ENCODE data around the gene TTC21B. TPM values are rescaled to one million over a fixed set of nuclear protein-coding genes. Genes with fewer than 3 reads are reported as not detected.
A peak's percentile ranks its signal among the peaks of the same experiment; 100 is the strongest.

Gene TTC21B
- total and polyA plus RNA-seq, 7 experiments from 2014 or later, result 9.2 to 38.9 (median 29.1) TPM

GRCh38 chr2:165902934-165903333 lies 50.6 kb downstream of the TTC21B start:
- POLR2A ChIA-PET, result no interaction called here

GRCh38 chr2:165901620-165902298 lies 51.8 kb downstream of the TTC21B start:
- H3K4me1 Mint-ChIP-seq, result peaks cover 8 to 24% (median 10%) of the 10 kb centered on the region in 7 donors
- Histone ChIP-seq H3K4me3 (ENCODE audit: low read length) (no peak overlapping the region), H3K27me3 (ENCODE audit: control insufficient read depth in 2 of 2, insufficient read depth in 2 of 2, low read length in 2 of 2) (no peaks in the 10 kb centered on the region), H3K36me3 (ENCODE audit: control insufficient read depth in 2 of 3, insufficient read depth in 3 of 3, low read length in 3 of 3) (peaks cover 0 to 35% (median 0%) of the 10 kb centered on the region in 3 experiments), H3K4me1 (ENCODE audit: control insufficient read depth in 2 of 2, insufficient read depth in 2 of 2, low read length in 2 of 2) (no peaks in the 10 kb centered on the region), H3K27ac (ENCODE audit: low read depth, low read length) (no peak overlapping the region), H3K9me3 (ENCODE audit: control insufficient read depth in 2 of 3, low read length in 3 of 3) (no peaks in the 10 kb centered on the region)
- H3K4me3 Mint-ChIP-seq, result no peak overlapping the region
- ATAC-seq (no peak), DNase-seq (no peak)
- H3K9me3 Mint-ChIP-seq, result peaks cover 0 to 2% (median 0%) of the 10 kb centered on the region in 11 donors
- POLR2A ChIA-PET, result no interaction called here
- intact Hi-C loops (cut with micrococcal nuclease), result no loop called here
- CTCF ChIA-PET, result no interaction called here
- H3K27ac Mint-ChIP-seq, result no peak overlapping the region
- H3K27me3 Mint-ChIP-seq, result no peaks in the 10 kb centered on the region
- peaks cover 16 to 60% (median 41%) of the 10 kb centered on the region in 5 donors for H3K36me3 Mint-ChIP-seq

More at GRCh38 chr2:165902934-165903333, 50.6 kb downstream of the TTC21B start:
- peaks cover 6 to 24% (median 10%) of the 10 kb centered on the region in 7 donors for H3K4me1 Mint-ChIP-seq
- DNase-seq (peak in 1 of 9 donors; percentile 5), ATAC-seq (no peak)
- H3K27ac Mint-ChIP-seq, result peak overlapping the region in 4 of 9 donors; percentile 33 to 79 (median 61)
- H3K27me3 Mint-ChIP-seq, result no peaks in the 10 kb centered on the region
- peaks cover 0 to 2% (median 0%) of the 10 kb centered on the region in 11 donors for H3K9me3 Mint-ChIP-seq
- Histone ChIP-seq H3K4me1 (ENCODE audit: control insufficient read depth in 2 of 2, insufficient read depth in 2 of 2, low read length in 2 of 2) (no peaks in the 10 kb centered on the region), H3K36me3 (ENCODE audit: control insufficient read depth in 2 of 3, insufficient read depth in 3 of 3, low read length in 3 of 3) (peaks cover 0 to 23% (median 0%) of the 10 kb centered on the region in 3 experiments), H3K9me3 (ENCODE audit: control insufficient read depth in 2 of 3, low read length in 3 of 3) (no peaks in the 10 kb centered on the region), H3K27me3 (ENCODE audit: control insufficient read depth in 2 of 2, insufficient read depth in 2 of 2, low read length in 2 of 2) (no peaks in the 10 kb centered on the region), H3K27ac (ENCODE audit: low read depth, low read length) (no peak overlapping the region), H3K4me3 (ENCODE audit: low read length) (no peak overlapping the region)
- CTCF ChIA-PET, result no interaction called here
- peak overlapping the region in 2 of 10 donors; percentile 7 to 76 for H3K4me3 Mint-ChIP-seq
- peaks cover 5 to 57% (median 37%) of the 10 kb centered on the region in 5 donors for H3K36me3 Mint-ChIP-seq
- intact Hi-C loops (cut with micrococcal nuclease), result loop anchor here in 1 of 2 donors (1.0 kb wide), 1 partner anchor 50 kb away; the partner anchor contains the start of gene TTC21B

- POLR2A ChIA-PET, result no interaction called here
- H3K36me3 Mint-ChIP-seq, result peaks cover 21 to 58% (median 35%) of the 10 kb centered on the region in 5 donors
These were observed 54.3 kb downstream of the TTC21B start for GRCh38 chr2:165899311-165899710.

GRCh38 chr2:165898381-165898780 lies 55.2 kb downstream of the TTC21B start:
- no peak overlapping the region for H3K27ac ChIP-seq (ENCODE audit: low read depth, low read length)
- ATAC-seq, result no peak
- Mint-ChIP-seq H3K9me3 (peaks cover 0 to 2% (median 0%) of the 10 kb centered on the region in 11 donors), H3K4me1 (peaks cover 7 to 21% (median 9%) of the 10 kb centered on the region in 7 donors), H3K27ac (no peak overlapping the region), H3K36me3 (peaks cover 25 to 65% (median 44%) of the 10 kb centered on the region in 5 donors), H3K4me3 (no peak overlapping the region), H3K27me3 (no peaks in the 10 kb centered on the region)
- no peaks in the 10 kb centered on the region for H3K27me3 ChIP-seq (ENCODE audit: control insufficient read depth in 2 of 2, insufficient read depth in 2 of 2, low read length in 2 of 2)
- H3K4me1 ChIP-seq (ENCODE audit: control insufficient read depth in 2 of 2, insufficient read depth in 2 of 2, low read length in 2 of 2), result no peaks in the 10 kb centered on the region
- no peak for DNase-seq
- peaks cover 0 to 52% (median 4%) of the 10 kb centered on the region in 3 experiments for H3K36me3 ChIP-seq (ENCODE audit: control insufficient read depth in 2 of 3, insufficient read depth in 3 of 3, low read length in 3 of 3)
- intact Hi-C loops (cut with micrococcal nuclease), result no loop called here
- POLR2A ChIA-PET, result no interaction called here
- no peaks in the 10 kb centered on the region for H3K9me3 ChIP-seq (ENCODE audit: control insufficient read depth in 2 of 3, low read length in 3 of 3)
- CTCF ChIA-PET, result no interaction called here
- H3K4me3 ChIP-seq (ENCODE audit: low read length), result no peak overlapping the region

More at GRCh38 chr2:165899311-165899710, 54.3 kb downstream of the TTC21B start:
- H3K9me3 ChIP-seq (ENCODE audit: control insufficient read depth in 2 of 3, low read length in 3 of 3), result no peaks in the 10 kb centered on the region
- H3K27ac ChIP-seq (ENCODE audit: low read depth, low read length), result no peak overlapping the region
- DNase-seq, result no peak
- Mint-ChIP-seq H3K27me3 (no peaks in the 10 kb centered on the region), H3K4me1 (peaks cover 8 to 16% (median 10%) of the 10 kb centered on the region in 7 donors), H3K27ac (no peak overlapping the region), H3K9me3 (peaks cover 0 to 2% (median 0%) of the 10 kb centered on the region in 11 donors), H3K4me3 (no peak overlapping the region)
- H3K36me3 ChIP-seq (ENCODE audit: control insufficient read depth in 2 of 3, insufficient read depth in 3 of 3, low read length in 3 of 3), result peaks cover 0 to 49% (median 0%) of the 10 kb centered on the region in 3 experiments
- intact Hi-C loops (cut with micrococcal nuclease), result no loop called here
- H3K27me3 ChIP-seq (ENCODE audit: control insufficient read depth in 2 of 2, insufficient read depth in 2 of 2, low read length in 2 of 2), result no peaks in the 10 kb centered on the region
- ATAC-seq, result no peak
- CTCF ChIA-PET, result no interaction called here
- H3K4me3 ChIP-seq (ENCODE audit: low read length), result no peak overlapping the region
- no peaks in the 10 kb centered on the region for H3K4me1 ChIP-seq (ENCODE audit: control insufficient read depth in 2 of 2, insufficient read depth in 2 of 2, low read length in 2 of 2)

GRCh38 chr2:165897726-165898125 lies 55.9 kb downstream of the TTC21B start:
- Histone ChIP-seq H3K9me3 (ENCODE audit: control insufficient read depth in 2 of 3, low read length in 3 of 3) (no peaks in the 10 kb centered on the region), H3K4me1 (ENCODE audit: control insufficient read depth in 2 of 2, insufficient read depth in 2 of 2, low read length in 2 of 2) (no peaks in the 10 kb centered on the region), H3K36me3 (ENCODE audit: control insufficient read depth in 2 of 3, insufficient read depth in 3 of 3, low read length in 3 of 3) (peaks cover 0 to 52% (median 4%) of the 10 kb centered on the region in 3 experiments), H3K27me3 (ENCODE audit: control insufficient read depth in 2 of 2, insufficient read depth in 2 of 2, low read length in 2 of 2) (no peaks in the 10 kb centered on the region), H3K27ac (ENCODE audit: low read depth, low read length) (no peak overlapping the region), H3K4me3 (ENCODE audit: low read length) (no peak overlapping the region)
- H3K27ac Mint-ChIP-seq, result peak overlapping the region in 1 of 9 donors; percentile 24
- peaks cover 25 to 63% (median 44%) of the 10 kb centered on the region in 5 donors for H3K36me3 Mint-ChIP-seq
- DNase-seq (no peak), ATAC-seq (peak; percentile 71)
- peaks cover under 1 to 14% (median 2%) of the 10 kb centered on the region in 7 donors for H3K4me1 Mint-ChIP-seq
- POLR2A ChIA-PET, result no interaction called here
- no peaks in the 10 kb centered on the region for H3K9me3 Mint-ChIP-seq
- intact Hi-C loops (cut with micrococcal nuclease), result no loop called here
- no peaks in the 10 kb centered on the region for H3K27me3 Mint-ChIP-seq
- H3K4me3 Mint-ChIP-seq, result no peak overlapping the region
- CTCF ChIA-PET, result no interaction called here

- peak overlapping the region in 1 of 9 donors; percentile 24 for H3K27ac Mint-ChIP-seq
- peaks cover 0 to 52% (median 4%) of the 10 kb centered on the region in 3 experiments for H3K36me3 ChIP-seq (ENCODE audit: control insufficient read depth in 2 of 3, insufficient read depth in 3 of 3, low read length in 3 of 3)
- peaks cover 0 to 13% (median 0%) of the 10 kb centered on the region in 7 donors for H3K4me1 Mint-ChIP-seq
These were observed 56.5 kb downstream of the TTC21B start for GRCh38 chr2:165897074-165897473.

More at GRCh38 chr2:165897074-165897473, 56.5 kb downstream of the TTC21B start:
- intact Hi-C loops (cut with micrococcal nuclease), result no loop called here
- Mint-ChIP-seq H3K36me3 (peaks cover 25 to 66% (median 44%) of the 10 kb centered on the region in 5 donors), H3K9me3 (no peaks in the 10 kb centered on the region), H3K27me3 (no peaks in the 10 kb centered on the region), H3K4me3 (no peak overlapping the region)
- H3K9me3 ChIP-seq (ENCODE audit: control insufficient read depth in 2 of 3, low read length in 3 of 3), result no peaks in the 10 kb centered on the region
- no peaks in the 10 kb centered on the region for H3K4me1 ChIP-seq (ENCODE audit: control insufficient read depth in 2 of 2, insufficient read depth in 2 of 2, low read length in 2 of 2)
- CTCF ChIA-PET, result no interaction called here
- ATAC-seq (no peak), DNase-seq (no peak)
- H3K4me3 ChIP-seq (ENCODE audit: low read length), result no peak overlapping the region
- POLR2A ChIA-PET, result no interaction called here
- H3K27me3 ChIP-seq (ENCODE audit: control insufficient read depth in 2 of 2, insufficient read depth in 2 of 2, low read length in 2 of 2), result no peaks in the 10 kb centered on the region
- no peak overlapping the region for H3K27ac ChIP-seq (ENCODE audit: low read depth, low read length)
